Ascending aorta (tissue), 2 donors: ENCODE results near the gene EZR. TPM values are rescaled to one million over a fixed set of nuclear protein-coding genes. Genes with fewer than 3 reads are reported as not detected.

ENCODE experiments used
- DNase-seq, 2 donors: peaks; one replicate each; pipeline ENCODE4 v3.0.0-alpha.2; 2019; ENCODE audit warnings: low spot score in 2 of 2
- H3K27ac ChIP-seq, 2 donors: fragments of 200-600 bp; sonication (generic); one replicate each; pipeline ENCODE4 v1.5.1; 2016 to 2017; ENCODE audit warnings: mild to moderate bottlenecking in 1 of 2
- H3K27me3 ChIP-seq: fragments of 200-600 bp; sonication (generic); one replicate; pipeline ENCODE4 v1.5.1; 2017
- H3K36me3 ChIP-seq, 2 donors: fragments of 200-600 bp; sonication (generic); one replicate each; pipeline ENCODE4 v1.5.1; 2016
- H3K4me1 ChIP-seq, 2 donors: fragments of 200-600 bp; sonication (generic); one replicate each; pipeline ENCODE4 v1.5.1; 2016 to 2017; ENCODE audit warnings: mild to moderate bottlenecking in 1 of 2
- H3K4me3 ChIP-seq, 2 donors: fragments of 200-600 bp; sonication (generic); one replicate each; pipeline ENCODE4 v1.5.1; 2016 to 2017; ENCODE audit warnings: mild to moderate bottlenecking in 1 of 2
- H3K9me3 ChIP-seq, 2 donors: fragments of 200-600 bp; sonication (generic); one replicate each; pipeline ENCODE4 v1.5.1; 2016
- CTCF ChIP-seq, 3 experiments: fragments of 200-600 bp in 2 of 3; fragments of 450-650 bp in 1 of 3; sonication (generic) in 2 of 3; IDR thresholded peaks; one replicate each; pipeline ENCODE4 v1.5.1; 2016 to 2019; ENCODE audit warnings: antibody characterized with exemption in 3 of 3, mild to moderate bottlenecking in 1 of 3, moderate library complexity in 1 of 3
- intact Hi-C: fragments of 100-400 bp; cut with DNase I; formaldehyde crosslinking; loops from one replicate; pipeline ENCODE4 v1.15.1; 2023
- total RNA-seq: library from RNA; depleted of rRNA; stranded (reverse); fragments of >200 nt; gene quantifications from one replicate; pipeline ENCODE4 v1.1.0, GENCODE V29; 2016

The EZR gene
- total RNA-seq, 1 donor from 2014 or later: 49.7 TPM

- TF ChIP-seq CTCF (IDR thresholded peaks at IDR 0.05): no peak
- Histone ChIP-seq H3K27me3 (no peaks in the 10 kb centered on the region), H3K9me3 (peaks cover 0 to 10% of the 10 kb centered on the region in 2 donors), H3K27ac (no peak overlapping the region), H3K36me3 (no peaks in the 10 kb centered on the region), H3K4me1 (no peaks in the 10 kb centered on the region), H3K4me3 (no peak overlapping the region)
- intact Hi-C loops: no loop called here
- no peak for DNase-seq
These were observed 81.2 kb downstream of the EZR start for GRCh38 chr6:158737710-158738615.

DNA sequence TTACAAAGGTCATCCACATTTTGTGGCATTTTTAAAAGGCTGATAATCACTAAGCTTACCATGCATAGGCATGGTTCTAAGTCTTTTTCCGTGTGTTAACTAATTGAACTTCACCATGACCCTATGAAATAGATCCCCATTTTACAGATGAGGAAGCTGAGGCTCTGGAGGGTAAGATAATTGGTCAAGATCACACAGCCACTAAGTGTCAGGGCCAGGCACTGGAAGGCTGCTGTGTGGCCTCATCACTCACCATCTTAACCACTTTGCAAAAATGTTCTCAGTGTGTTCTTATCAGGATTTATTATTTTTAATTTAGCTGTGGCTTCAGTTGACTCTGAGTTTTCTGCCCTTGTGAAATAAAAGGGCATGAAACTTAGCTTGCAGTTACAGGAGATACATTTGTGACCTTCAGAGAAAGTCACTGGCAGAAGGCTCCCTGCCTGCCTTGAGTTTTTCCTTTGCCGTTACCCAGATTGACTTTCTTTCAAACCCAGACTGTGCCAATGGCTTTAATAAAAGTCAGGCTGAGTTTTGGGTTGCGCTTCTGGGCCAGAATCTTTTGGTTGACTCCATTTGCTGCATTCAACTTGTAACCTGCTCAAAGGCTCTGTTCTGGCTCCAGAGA is 82.0 kb downstream of the EZR start:
- no peaks in the 10 kb centered on the region for H3K4me1 ChIP-seq
- no peak overlapping the region for H3K4me3 ChIP-seq
- intact Hi-C loops: no loop called here
- peaks cover 0 to 10% of the 10 kb centered on the region in 2 donors for H3K9me3 ChIP-seq
- H3K27ac ChIP-seq: no peak overlapping the region
- no peak for TF ChIP-seq CTCF (IDR thresholded peaks at IDR 0.05)
- H3K36me3 ChIP-seq: no peaks in the 10 kb centered on the region
- no peaks in the 10 kb centered on the region for H3K27me3 ChIP-seq
- DNase-seq: no peak

GRCh38 chr6:158735009-158735408 is 84.2 kb downstream of the EZR start:
- Histone ChIP-seq H3K4me3 (no peak overlapping the region), H3K4me1 (no peaks in the 10 kb centered on the region), H3K27me3 (no peaks in the 10 kb centered on the region), H3K9me3 (peaks cover 0 to 16% of the 10 kb centered on the region in 2 donors), H3K36me3 (no peaks in the 10 kb centered on the region), H3K27ac (no peak overlapping the region)
- no peak for DNase-seq
- no peak for TF ChIP-seq CTCF (IDR thresholded peaks at IDR 0.05)
- intact Hi-C loops: no loop called here

GRCh38 chr6:158730541-158730907 is 88.6 kb downstream of the EZR start:
- H3K27me3 ChIP-seq: no peaks in the 10 kb centered on the region
- H3K4me3 ChIP-seq: no peak overlapping the region
- H3K36me3 ChIP-seq: no peaks in the 10 kb centered on the region
- intact Hi-C loops: no loop called here
- no peak for DNase-seq
- H3K9me3 ChIP-seq: peaks cover 0 to 17% of the 10 kb centered on the region in 2 donors
- TF ChIP-seq CTCF (IDR thresholded peaks at IDR 0.05): no peak
- no peak overlapping the region for H3K27ac ChIP-seq
- H3K4me1 ChIP-seq: no peaks in the 10 kb centered on the region

DNA sequence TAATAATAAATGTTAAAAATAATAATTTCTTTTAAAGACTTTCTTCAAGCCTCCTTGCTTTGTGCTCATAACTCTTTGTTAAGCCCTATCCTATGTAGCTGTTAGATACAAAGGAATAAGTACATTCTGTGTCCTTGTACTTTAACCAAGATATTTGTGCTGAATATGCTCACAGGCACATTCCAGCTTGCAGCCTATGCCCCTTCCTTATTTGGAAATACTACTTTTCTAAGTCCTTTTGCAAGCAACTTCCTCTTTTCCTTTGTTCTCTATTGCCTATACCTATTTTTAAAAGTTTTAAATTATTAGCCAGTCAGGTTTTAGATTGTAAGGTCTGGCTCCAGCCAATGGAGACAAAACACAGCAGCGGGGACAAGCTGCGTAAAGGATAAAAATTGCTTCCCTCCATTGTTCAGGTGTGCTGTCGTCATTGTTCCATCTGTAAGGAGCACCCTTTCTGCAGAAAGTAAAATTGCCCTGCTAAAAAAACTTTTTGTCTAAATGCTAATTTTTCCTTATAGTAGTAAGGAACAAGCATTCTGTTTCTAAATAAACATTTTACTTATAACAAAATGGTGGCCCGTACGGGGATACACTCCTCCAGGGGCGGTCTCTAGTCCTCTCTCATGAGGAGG is 89.1 kb downstream of the EZR start:
- no peak for TF ChIP-seq CTCF (IDR thresholded peaks at IDR 0.05)
- Histone ChIP-seq H3K27ac (no peak overlapping the region), H3K4me1 (no peaks in the 10 kb centered on the region), H3K4me3 (no peak overlapping the region), H3K27me3 (no peaks in the 10 kb centered on the region), H3K36me3 (no peaks in the 10 kb centered on the region), H3K9me3 (peaks cover 0 to 17% of the 10 kb centered on the region in 2 donors)
- intact Hi-C loops: no loop called here
- no peak for DNase-seq
